GM12873 (cell line): Measurements from ENCODE around the gene DSTN.

ENCODE experiments used
- CTCF ChIP-seq: IDR thresholded peaks from 2 replicates; pipeline ENCODE4 v1.5.1; 2012; ENCODE audit warnings: low read depth, mild to moderate bottlenecking, moderate library complexity, low read length, control low read depth; ENCODE audit not compliant: insufficient read depth; ENCODE audit errors: missing control alignments

Gene DSTN

GRCh38 chr20:17537959-17538358 lies 31.9 kb upstream of the DSTN start:
- no peak for TF ChIP-seq CTCF

GRCh38 chr20:17538517-17539170 lies 31.2 kb upstream of the DSTN start:
- no peak for TF ChIP-seq CTCF

- no peak for TF ChIP-seq CTCF
Measured at GRCh38 chr20:17541596-17541995, 28.3 kb upstream of the DSTN start.

GRCh38 chr20:17541996-17542395 lies 27.9 kb upstream of the DSTN start:
- no peak for TF ChIP-seq CTCF

GRCh38 chr20:17542481-17542880 lies 27.4 kb upstream of the DSTN start:
- TF ChIP-seq CTCF, result no peak

GRCh38 chr20:17542993-17543412 lies 26.9 kb upstream of the DSTN start:
- TF ChIP-seq CTCF, result no peak

GRCh38 chr20:17543531-17544131 lies 26.2 kb upstream of the DSTN start:
- no peak for TF ChIP-seq CTCF

- TF ChIP-seq CTCF, result no peak
Measured at GRCh38 chr20:17545127-17545526, 24.7 kb upstream of the DSTN start.
